GM13977 (cell line): ENCODE measurements around the gene EVI5L.

Source experiments
- DNase-seq: peaks from one replicate; pipeline ENCODE4 v3.0.0; 2012; ENCODE audit warnings: low spot score
- CTCF ChIP-seq: IDR thresholded peaks from 2 replicates; pipeline ENCODE4 v1.5.1; 2012; ENCODE audit warnings: mild to moderate bottlenecking, control low read depth; ENCODE audit not compliant: insufficient read depth; ENCODE audit errors: extremely low read depth, missing control alignments
- in situ Hi-C: fragments of 300-500 bp; cut with MboI; formaldehyde crosslinking; loops from one replicate; pipeline ENCODE4 v1.12.0; 2022; ENCODE audit warnings: low sequenced_read_pairs, low pct_unique_long_range_greater_than_20kb, mixed read lengths, inconsistent platforms; ENCODE audit not compliant: unreplicated experiment

EVI5L gene

DNA sequence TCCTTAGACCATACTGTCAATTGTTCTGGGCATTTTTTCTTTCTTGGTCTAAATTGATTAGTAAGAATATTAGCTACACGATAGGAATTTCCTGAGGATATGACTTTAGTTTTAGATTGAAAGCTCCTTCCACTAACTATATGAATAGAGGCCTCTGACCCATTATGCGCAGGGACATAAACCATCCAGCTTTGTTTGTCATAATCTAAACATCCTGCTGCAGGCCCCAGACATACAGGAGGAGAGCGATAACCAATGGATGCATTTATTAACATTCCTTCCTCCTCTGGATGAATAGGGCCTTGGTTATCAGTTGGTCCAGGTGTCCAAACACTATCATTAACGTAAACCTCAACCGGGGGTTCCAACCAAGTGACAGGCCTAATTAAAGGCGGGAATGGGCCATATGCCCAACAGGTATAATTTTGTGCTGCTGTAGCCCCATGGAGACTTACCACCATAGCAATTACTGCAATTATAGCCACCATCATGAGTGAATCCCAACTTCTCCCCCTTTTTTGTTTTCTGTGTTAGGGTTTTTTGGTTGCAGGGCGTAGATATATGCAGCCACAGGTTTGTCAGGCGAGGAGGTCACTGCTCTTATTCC, 34.4 kb upstream of the EVI5L start:
- no peak for DNase-seq
- in situ Hi-C loops: loop anchor here (10.0 kb wide), 1 partner anchor 91 kb away; the partner anchor contains the start of gene FCER2
- no peak for TF ChIP-seq CTCF

DNA sequence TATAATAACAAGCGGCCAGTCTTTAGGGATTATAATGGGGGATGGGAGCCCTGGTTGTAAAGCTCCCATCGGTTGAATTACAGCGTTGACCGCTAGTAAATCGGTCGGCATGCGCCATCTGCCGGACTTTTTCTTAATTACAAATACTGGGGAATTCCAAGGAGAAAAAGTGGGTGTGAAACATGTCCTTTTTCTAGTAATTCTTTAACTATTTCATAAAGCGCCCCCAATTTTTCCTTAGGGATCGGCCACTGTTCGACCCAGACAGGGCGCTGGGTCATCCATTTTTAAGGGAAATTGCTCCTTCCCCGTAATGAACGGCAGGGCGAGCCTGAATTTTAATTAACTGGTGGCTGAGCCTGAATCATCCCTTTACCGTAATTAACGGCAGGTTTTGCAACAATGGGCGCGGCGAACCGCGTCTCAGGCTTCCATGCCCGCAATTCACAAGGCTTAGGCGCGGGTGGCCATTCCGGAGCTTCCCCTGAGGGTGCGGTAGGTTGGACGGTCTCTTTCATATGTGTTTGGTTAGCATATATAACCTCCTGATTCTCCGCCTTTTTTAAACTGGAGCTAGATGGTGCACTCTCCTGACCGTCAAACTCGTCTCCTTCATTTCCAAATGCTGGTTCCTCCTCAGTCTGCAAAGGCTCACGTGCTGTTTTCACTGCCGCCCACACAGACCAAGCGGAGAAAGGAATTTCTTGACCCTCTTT, 30.2 kb upstream of the EVI5L start:
- DNase-seq: peak; percentile 55
- TF ChIP-seq CTCF: peak; percentile 51
- in situ Hi-C loops: loop anchor here (10.0 to 25.0 kb wide), 4 partner anchors 95 to 437 kb away; partner anchors contain the start of genes FCER2 and RETN

DNA sequence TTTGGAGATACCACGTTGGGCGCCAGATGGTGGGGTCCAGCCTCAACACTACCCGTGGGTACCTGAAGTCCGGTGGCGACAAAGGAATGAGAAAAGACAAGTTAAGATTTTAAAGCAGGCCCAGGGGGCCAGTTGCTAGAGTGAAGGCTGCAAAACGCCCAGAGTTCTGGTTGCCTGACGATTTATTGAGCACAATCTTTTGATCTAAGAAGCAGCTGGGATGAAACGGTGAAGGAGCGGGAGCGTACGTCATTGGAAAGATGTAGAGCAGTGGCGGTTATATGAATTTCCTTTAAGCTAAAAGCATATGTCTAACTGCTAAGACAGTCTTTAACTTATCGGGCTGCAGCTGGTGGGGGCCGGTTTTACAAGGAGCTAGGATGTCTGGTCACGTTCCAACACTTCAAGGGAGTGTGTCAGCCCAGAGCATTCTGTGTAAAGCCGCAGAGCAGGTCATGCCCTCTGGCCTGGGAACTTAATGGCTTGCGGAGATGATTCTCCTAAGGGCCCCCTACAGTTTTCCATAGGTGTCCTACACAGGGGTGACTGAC, 28.9 kb upstream of the EVI5L start:
- in situ Hi-C loops: loop anchor here (10.0 to 25.0 kb wide), 3 partner anchors 136 to 439 kb away; partner anchors contain the start of gene RETN
- TF ChIP-seq CTCF: no peak
- no peak for DNase-seq

- DNase-seq: no peak
- in situ Hi-C loops: loop anchor here (10.0 to 25.0 kb wide), 3 partner anchors 141 to 444 kb away; partner anchors contain the start of gene RETN
- TF ChIP-seq CTCF: no peak
Observed at GRCh38 chr19:7806234-7806633, 23.8 kb upstream of the EVI5L start.

GRCh38 chr19:7806876-7807275, 23.1 kb upstream of the EVI5L start:
- DNase-seq: no peak
- in situ Hi-C loops: loop anchor here (10.0 to 25.0 kb wide), 3 partner anchors 142 to 445 kb away; partner anchors contain the start of gene RETN
- no peak for TF ChIP-seq CTCF

DNA sequence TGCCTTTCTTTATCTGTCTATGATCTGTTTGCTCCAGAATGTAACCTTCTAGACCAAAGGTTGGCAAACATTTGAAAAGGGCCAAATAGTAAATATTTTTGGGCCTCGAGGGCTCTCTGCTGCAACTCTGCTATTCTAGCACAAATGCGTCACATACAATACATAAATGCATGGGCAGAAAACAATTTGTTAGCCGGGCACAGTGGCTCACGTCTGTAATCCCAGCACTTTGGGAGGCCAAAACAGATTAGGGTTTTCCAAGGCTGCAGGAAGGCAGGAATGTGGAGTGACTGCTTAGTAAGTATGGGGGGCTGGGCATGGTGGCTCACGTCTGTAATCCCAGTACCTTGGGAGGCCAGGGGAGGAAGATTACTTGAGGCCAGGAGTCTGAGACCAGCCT, 21.9 kb upstream of the EVI5L start:
- no peak for DNase-seq
- no peak for TF ChIP-seq CTCF
- in situ Hi-C loops: loop anchor here (10.0 to 25.0 kb wide), 3 partner anchors 143 to 446 kb away; partner anchors contain the start of gene RETN
